Measurements from ENCODE around the gene DDX1.

- TF ChIP-seq CTCF (IDR thresholded peaks at IDR 0.05) (no peak), POLR2A (IDR thresholded peaks at IDR 0.05) (no peak)
Observed at GRCh38 chr2:15650616-15651366, 59.1 kb downstream of the DDX1 start.

Data from ovary (tissue), 3 donors.